ENCODE results near the gene TFDP2.
"Not testable (repeated sequence)": the region's sequence is repeated elsewhere in the genome, so short reads cannot be mapped to it uniquely, and the experiment has no call there.

Gene TFDP2

GRCh38 chr3:142019794-142020320 is 129.5 kb downstream of the TFDP2 start:
- DNase-seq (ENCODE audit: low spot score): no peak

GRCh38 chr3:142013993-142014392 is 135.4 kb downstream of the TFDP2 start:
- no peak for DNase-seq (ENCODE audit: low spot score)

- no peak for DNase-seq (ENCODE audit: low spot score)
Measured at GRCh38 chr3:142013326-142013980, 135.9 kb downstream of the TFDP2 start.

GRCh38 chr3:142009029-142009428 is 140.3 kb downstream of the TFDP2 start:
- no peak for DNase-seq (ENCODE audit: low spot score)

GRCh38 chr3:142007710-142008399 is 141.5 kb downstream of the TFDP2 start:
- no peak for DNase-seq (ENCODE audit: low spot score)

GRCh38 chr3:142004957-142005356 is 144.4 kb downstream of the TFDP2 start:
- not testable (repeated sequence) for DNase-seq (ENCODE audit: low spot score)

GRCh38 chr3:142004025-142004424 is 145.3 kb downstream of the TFDP2 start:
- DNase-seq (ENCODE audit: low spot score): no peak

GRCh38 chr3:142003291-142003690 is 146.1 kb downstream of the TFDP2 start:
- DNase-seq (ENCODE audit: low spot score): no peak

GRCh38 chr3:142000325-142000870 is 148.9 kb downstream of the TFDP2 start:
- no peak for DNase-seq (ENCODE audit: low spot score)

- no peak for DNase-seq (ENCODE audit: low spot score)
Measured at GRCh38 chr3:141998669-141999290, 150.6 kb downstream of the TFDP2 start.

GRCh38 chr3:141996437-141996836 is 152.9 kb downstream of the TFDP2 start:
- DNase-seq (ENCODE audit: low spot score): no peak

GRCh38 chr3:141994856-141995255 is 154.5 kb downstream of the TFDP2 start:
- DNase-seq (ENCODE audit: low spot score): no peak

GRCh38 chr3:141992512-141992911 is 156.8 kb downstream of the TFDP2 start:
- DNase-seq (ENCODE audit: low spot score): no peak

- DNase-seq (ENCODE audit: low spot score): no peak
Measured at GRCh38 chr3:141986548-141987107, 162.7 kb downstream of the TFDP2 start.

GRCh38 chr3:141981084-141981483 is 168.3 kb downstream of the TFDP2 start:
- DNase-seq (ENCODE audit: low spot score): no peak

GRCh38 chr3:141979050-141979671 is 170.2 kb downstream of the TFDP2 start:
- no peak for DNase-seq (ENCODE audit: low spot score)

GRCh38 chr3:141974777-141975176 is 174.6 kb downstream of the TFDP2 start:
- DNase-seq (ENCODE audit: low spot score): not testable (repeated sequence)

- no peak for DNase-seq (ENCODE audit: low spot score)
Measured at GRCh38 chr3:141972399-141972798, 176.9 kb downstream of the TFDP2 start.

- no peak for DNase-seq (ENCODE audit: low spot score)
Measured at GRCh38 chr3:141971571-141971970, 177.8 kb downstream of the TFDP2 start.

- no peak for DNase-seq (ENCODE audit: low spot score)
Measured at GRCh38 chr3:141969711-141970110, 179.6 kb downstream of the TFDP2 start.

- no peak for DNase-seq (ENCODE audit: low spot score)
Measured at GRCh38 chr3:141965471-141965870, 183.9 kb downstream of the TFDP2 start.

- DNase-seq (ENCODE audit: low spot score): no peak
Measured at GRCh38 chr3:141963301-141963700, 186.0 kb downstream of the TFDP2 start.
